KMS-11 (cell line): ENCODE measurements around the gene CDK11A.

Experiments
- H2AFZ ChIP-seq: fragments of 200-600 bp; sonication (generic); 2 replicates; pipeline ENCODE4 v1.6.1; 2016; ENCODE audit warnings: antibody characterized with exemption, mixed run types, low read depth
- H3K27ac ChIP-seq: fragments of 200-600 bp; sonication (generic); 2 replicates; pipeline ENCODE4 v1.6.1; 2016; ENCODE audit warnings: mild to moderate bottlenecking, mixed run types
- H3K27me3 ChIP-seq: fragments of 200-600 bp; sonication (generic); 2 replicates; pipeline ENCODE4 v1.6.1; 2017; ENCODE audit warnings: mild to moderate bottlenecking, low read depth, mixed run types, moderate library complexity; ENCODE audit not compliant: insufficient read depth
- H3K36me3 ChIP-seq: fragments of 200-600 bp; sonication (generic); 2 replicates; pipeline ENCODE4 v1.6.1; 2017; ENCODE audit warnings: mild to moderate bottlenecking, mixed run types; ENCODE audit not compliant: insufficient read depth
- H3K4me1 ChIP-seq: fragments of 200-600 bp; sonication (generic); 2 replicates; pipeline ENCODE4 v1.6.1; 2016; ENCODE audit warnings: mild to moderate bottlenecking, low read depth, mixed run types; ENCODE audit not compliant: poor library complexity, severe bottlenecking
- H3K4me2 ChIP-seq: fragments of 200-600 bp; sonication (generic); 2 replicates; pipeline ENCODE4 v1.7.0; 2016; ENCODE audit warnings: mild to moderate bottlenecking, mixed run types
- H3K4me3 ChIP-seq: fragments of 200-600 bp; sonication (generic); IDR thresholded peaks from 2 replicates; pipeline ENCODE4 v1.6.1; 2017; ENCODE audit warnings: low read depth, low read length, mixed read lengths; ENCODE audit not compliant: insufficient read depth
- H3K79me2 ChIP-seq: fragments of 200-600 bp; sonication (generic); 2 replicates; pipeline ENCODE4 v1.6.1; 2016; ENCODE audit warnings: low read depth, mixed run types; ENCODE audit not compliant: insufficient read depth
- H3K9ac ChIP-seq: fragments of 200-600 bp; sonication (generic); 2 replicates; pipeline ENCODE4 v1.6.1; 2016; ENCODE audit warnings: mild to moderate bottlenecking, mixed run types
- H4K20me1 ChIP-seq: fragments of 200-600 bp; sonication (generic); 2 replicates; pipeline ENCODE4 v1.6.1; 2016; ENCODE audit warnings: mild to moderate bottlenecking, mixed run types; ENCODE audit not compliant: insufficient read depth
- CTCF ChIP-seq: fragments of 200-600 bp; sonication (generic); conservative IDR thresholded peaks from 2 replicates; pipeline ENCODE4 v1.6.1; 2017; ENCODE audit warnings: low read depth, mild to moderate bottlenecking, antibody characterized with exemption, low read length, moderate library complexity, mixed read lengths

CDK11A gene

GRCh38 chr1:1683104-1683905 is 40.9 kb downstream of the CDK11A start:
- Histone ChIP-seq H3K4me3 (no peak overlapping the region), H3K27me3 (no peaks in the 10 kb centered on the region), H3K4me2 (no peak overlapping the region), H2AFZ (no peak overlapping the region), H3K36me3 (no peaks in the 10 kb centered on the region), H3K9ac (no peak overlapping the region), H3K79me2 (peaks cover 39% of the 10 kb centered on the region; the same call in 1 of the 2 replicates), H3K27ac (no peak overlapping the region), H4K20me1 (no peaks in the 10 kb centered on the region), H3K4me1 (peaks cover 13% of the 10 kb centered on the region)
- TF ChIP-seq CTCF, result no peak

DNA sequence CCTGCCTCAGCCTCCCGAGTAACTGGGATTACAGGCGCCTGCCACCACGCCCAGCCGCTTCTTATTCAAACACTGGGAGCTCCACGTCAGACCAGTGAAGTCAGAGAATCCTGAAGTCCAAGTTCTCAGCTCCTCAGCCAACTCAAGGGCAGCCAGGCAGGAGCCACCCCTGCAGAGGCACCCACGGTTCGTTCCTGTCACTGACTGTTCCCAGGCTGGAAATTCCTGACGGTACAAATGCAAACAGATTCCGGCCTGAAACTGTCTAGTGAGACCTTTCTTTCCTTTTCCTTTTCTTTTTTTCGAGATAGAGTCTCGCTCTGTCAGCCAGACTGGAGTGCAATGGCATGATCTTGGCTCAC is 43.3 kb downstream of the CDK11A start:
- Histone ChIP-seq H3K36me3 (no peaks in the 10 kb centered on the region), H3K9ac (no peak overlapping the region), H3K27me3 (no peaks in the 10 kb centered on the region), H3K79me2 (peaks cover 32% of the 10 kb centered on the region; the same call in 1 of the 2 replicates), H3K27ac (no peak overlapping the region), H3K4me2 (no peak overlapping the region), H2AFZ (no peak overlapping the region), H3K4me1 (peaks cover 24% of the 10 kb centered on the region), H3K4me3 (no peak overlapping the region), H4K20me1 (no peaks in the 10 kb centered on the region)
- TF ChIP-seq CTCF, result no peak

DNA sequence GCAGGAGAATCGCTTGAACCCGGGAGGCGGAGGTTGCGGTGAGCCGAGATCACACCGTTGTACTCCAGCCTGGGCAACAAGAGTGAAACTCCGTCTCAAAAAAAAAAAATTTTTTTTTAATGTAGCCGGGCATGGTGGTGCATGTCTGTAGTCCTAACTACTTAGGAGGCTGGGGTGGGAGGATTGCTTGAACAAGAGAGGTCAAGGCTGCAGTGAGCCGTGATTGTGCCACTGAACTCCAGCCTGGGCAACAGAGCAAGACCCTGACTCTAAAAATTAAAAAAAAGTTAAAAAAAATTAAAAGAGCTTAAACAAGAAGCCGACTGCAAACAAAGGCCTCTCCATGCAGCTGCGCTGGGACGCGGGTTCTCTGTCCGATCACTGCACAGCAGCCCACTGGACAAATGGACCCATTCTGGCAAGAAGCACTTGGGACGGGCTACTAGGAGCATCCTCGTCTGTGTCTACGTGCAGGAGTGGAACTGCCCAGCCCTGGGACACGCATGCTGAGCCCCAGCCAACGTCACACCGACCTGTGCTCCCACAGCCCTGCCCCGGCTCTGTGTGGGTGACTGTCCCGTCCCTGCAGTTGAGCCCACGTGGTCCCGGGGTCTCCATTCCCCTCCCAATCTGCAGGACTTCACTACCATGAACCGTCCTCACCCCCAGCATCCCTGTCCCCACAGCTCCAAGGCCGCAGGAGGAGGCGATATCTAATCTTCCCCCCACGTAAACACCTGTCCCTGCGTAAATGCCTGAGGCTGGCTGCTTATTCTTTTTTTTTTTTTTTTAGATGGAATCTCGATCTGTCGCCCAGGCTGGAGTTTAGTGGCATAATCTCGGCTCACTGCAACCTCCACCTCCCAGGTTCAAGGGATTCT is 43.9 kb downstream of the CDK11A start:
- TF ChIP-seq CTCF, result no peak
- Histone ChIP-seq H3K27me3 (no peaks in the 10 kb centered on the region), H2AFZ (no peak overlapping the region), H3K79me2 (peaks cover 25% of the 10 kb centered on the region; the same call in 1 of the 2 replicates), H3K9ac (no peak overlapping the region), H3K4me1 (peaks cover 24% of the 10 kb centered on the region), H3K36me3 (no peaks in the 10 kb centered on the region), H4K20me1 (no peaks in the 10 kb centered on the region), H3K4me3 (no peak overlapping the region), H3K4me2 (no peak overlapping the region), H3K27ac (no peak overlapping the region)

- peak overlapping the region; percentile 13; the same call in 1 of the 2 replicates for H3K9ac ChIP-seq
- peak; percentile 58 for TF ChIP-seq CTCF
- no peaks in the 10 kb centered on the region for H4K20me1 ChIP-seq
- peak overlapping the region; percentile 5; the same call in 1 of the 2 replicates for H2AFZ ChIP-seq
- H3K27me3 ChIP-seq, result no peaks in the 10 kb centered on the region
- H3K4me3 ChIP-seq, result no peak overlapping the region
- peak overlapping the region; percentile 34; the same call in 1 of the 2 replicates for H3K27ac ChIP-seq
- H3K4me1 ChIP-seq, result peaks cover 24% of the 10 kb centered on the region
- peak overlapping the region; percentile 50; the same call in 1 of the 2 replicates for H3K4me2 ChIP-seq
- no peaks in the 10 kb centered on the region for H3K36me3 ChIP-seq
- H3K79me2 ChIP-seq, result peaks cover 10% of the 10 kb centered on the region; the same call in 1 of the 2 replicates
These were observed 45.4 kb downstream of the CDK11A start for GRCh38 chr1:1678581-1679380.
